Measurements from ENCODE around the gene ITSN2.

DNA sequence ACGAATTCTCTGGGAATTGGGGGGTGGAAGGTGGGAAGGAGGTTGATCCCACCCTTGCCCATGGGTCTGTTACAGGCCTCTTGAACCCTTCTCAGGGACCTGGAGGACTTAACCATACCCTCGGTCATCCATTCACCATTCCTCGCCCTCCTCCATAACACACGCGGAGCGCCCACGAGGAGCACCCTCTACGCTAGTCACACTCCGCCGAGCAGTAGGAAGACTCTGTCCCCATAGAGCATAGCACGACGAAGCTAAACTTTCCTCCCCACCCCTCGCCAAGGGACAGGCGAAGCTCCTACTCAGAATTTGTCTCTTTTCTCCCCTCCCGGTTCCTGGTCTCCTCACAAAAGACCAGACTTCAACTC, 611 bp upstream of the ITSN2 start:
- TF ChIP-seq, protein P1, sequence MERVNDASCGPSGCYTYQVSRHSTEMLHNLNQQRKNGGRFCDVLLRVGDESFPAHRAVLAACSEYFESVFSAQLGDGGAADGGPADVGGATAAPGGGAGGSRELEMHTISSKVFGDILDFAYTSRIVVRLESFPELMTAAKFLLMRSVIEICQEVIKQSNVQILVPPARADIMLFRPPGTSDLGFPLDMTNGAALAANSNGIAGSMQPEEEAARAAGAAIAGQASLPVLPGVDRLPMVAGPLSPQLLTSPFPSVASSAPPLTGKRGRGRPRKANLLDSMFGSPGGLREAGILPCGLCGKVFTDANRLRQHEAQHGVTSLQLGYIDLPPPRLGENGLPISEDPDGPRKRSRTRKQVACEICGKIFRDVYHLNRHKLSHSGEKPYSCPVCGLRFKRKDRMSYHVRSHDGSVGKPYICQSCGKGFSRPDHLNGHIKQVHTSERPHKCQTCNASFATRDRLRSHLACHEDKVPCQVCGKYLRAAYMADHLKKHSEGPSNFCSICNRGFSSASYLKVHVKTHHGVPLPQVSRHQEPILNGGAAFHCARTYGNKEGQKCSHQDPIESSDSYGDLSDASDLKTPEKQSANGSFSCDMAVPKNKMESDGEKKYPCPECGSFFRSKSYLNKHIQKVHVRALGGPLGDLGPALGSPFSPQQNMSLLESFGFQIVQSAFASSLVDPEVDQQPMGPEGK (CRISPR knock-in tag; IDR thresholded peaks at IDR 0.05; ENCODE audit: borderline replicate concordance): no peak
- TF ChIP-seq PPARA (CRISPR knock-in tag; IDR thresholded peaks at IDR 0.05; ENCODE audit: borderline replicate concordance) (no peak), ZNF565 (CRISPR knock-in tag; conservative IDR thresholded peaks at IDR 0.05; ENCODE audit: low read depth) (no peak), ZFP30 (CRISPR knock-in tag; IDR thresholded peaks at IDR 0.05) (no peak)
